ENCODE results near the gene DAZAP1. TPM values are rescaled to one million over a fixed set of nuclear protein-coding genes. Genes with fewer than 3 reads are reported as not detected.
A peak's percentile ranks its signal among the peaks of the same experiment; 100 is the strongest.

Gene DAZAP1
- total RNA-seq, 1 donor from 2014 or later: 27.1 TPM

- Histone ChIP-seq H3K4me3 (ENCODE audit: low read length in 3 of 3) (no peak overlapping the region), H3K27me3 (ENCODE audit: control insufficient read depth in 3 of 3, insufficient read depth in 3 of 3, low read length in 3 of 3) (no peaks in the 10 kb centered on the region), H3K4me1 (ENCODE audit: control insufficient read depth in 3 of 3, insufficient read depth in 3 of 3, low read length in 3 of 3) (peaks cover 4 to 9% (median 7%) of the 10 kb centered on the region in 3 donors), H3K27ac (ENCODE audit: low read depth, low read length) (no peak overlapping the region), H3K9me3 (ENCODE audit: control insufficient read depth in 3 of 3, low read length in 3 of 3) (no peaks in the 10 kb centered on the region), H3K9ac (ENCODE audit: low read depth in 1 of 3, low read length in 3 of 3) (no peak overlapping the region), H3K36me3 (ENCODE audit: control insufficient read depth in 3 of 3, insufficient read depth in 3 of 3, low read length in 3 of 3) (peaks cover 49 to 71% (median 61%) of the 10 kb centered on the region in 3 donors)
Measured at GRCh38 chr19:1366296-1366695, 41.1 kb upstream of the DAZAP1 start.

- no peak overlapping the region for H3K27ac ChIP-seq (ENCODE audit: low read depth, low read length)
- no peak overlapping the region for H3K4me3 ChIP-seq (ENCODE audit: low read length in 3 of 3)
- peaks cover 0 to under 1% (median 0%) of the 10 kb centered on the region in 3 donors for H3K4me1 ChIP-seq (ENCODE audit: control insufficient read depth in 3 of 3, insufficient read depth in 3 of 3, low read length in 3 of 3)
- H3K27me3 ChIP-seq (ENCODE audit: control insufficient read depth in 3 of 3, insufficient read depth in 3 of 3, low read length in 3 of 3): no peaks in the 10 kb centered on the region
- no peak overlapping the region for H3K9ac ChIP-seq (ENCODE audit: low read depth in 1 of 3, low read length in 3 of 3)
- H3K9me3 ChIP-seq (ENCODE audit: control insufficient read depth in 3 of 3, low read length in 3 of 3): no peaks in the 10 kb centered on the region
- H3K36me3 ChIP-seq (ENCODE audit: control insufficient read depth in 3 of 3, insufficient read depth in 3 of 3, low read length in 3 of 3): peaks cover 49 to 66% (median 61%) of the 10 kb centered on the region in 3 donors
Measured at GRCh38 chr19:1366899-1367870, 40.2 kb upstream of the DAZAP1 start.

DNA sequence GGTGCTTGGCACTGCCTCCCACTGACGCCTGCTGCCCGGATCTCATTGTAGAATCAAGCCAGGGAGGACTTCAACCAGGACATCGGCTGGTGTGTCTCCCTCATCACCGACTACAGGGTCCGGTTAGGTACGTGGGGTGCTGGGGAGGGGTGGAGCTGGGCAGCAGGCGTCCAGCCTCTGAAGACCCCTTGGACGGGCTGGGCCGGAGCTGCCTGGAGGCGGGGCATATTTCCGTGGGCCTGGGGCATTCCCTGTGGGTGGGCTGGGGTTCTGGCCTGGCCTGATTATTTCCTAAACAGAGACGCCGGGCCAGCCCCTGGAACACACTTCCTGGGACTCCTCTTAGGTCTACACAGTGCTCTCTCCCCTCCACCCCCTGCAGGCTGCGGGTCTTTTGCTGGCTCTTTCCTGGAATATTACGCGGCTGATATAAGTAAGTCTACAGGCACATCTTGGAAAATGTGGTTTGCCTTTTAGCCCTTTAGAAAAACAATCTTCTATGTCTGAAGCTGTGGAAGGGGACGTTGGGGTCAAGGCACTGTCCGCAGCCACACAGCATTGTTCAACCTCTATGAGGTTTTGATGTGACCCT is 38.1 kb upstream of the DAZAP1 start:
- Histone ChIP-seq H3K27ac (ENCODE audit: low read depth, low read length) (no peak overlapping the region), H3K36me3 (ENCODE audit: control insufficient read depth in 3 of 3, insufficient read depth in 3 of 3, low read length in 3 of 3) (peaks cover 41 to 55% (median 49%) of the 10 kb centered on the region in 3 donors), H3K4me3 (ENCODE audit: low read length in 3 of 3) (no peak overlapping the region), H3K9ac (ENCODE audit: low read depth in 1 of 3, low read length in 3 of 3) (no peak overlapping the region), H3K9me3 (ENCODE audit: control insufficient read depth in 3 of 3, low read length in 3 of 3) (no peaks in the 10 kb centered on the region), H3K4me1 (ENCODE audit: control insufficient read depth in 3 of 3, insufficient read depth in 3 of 3, low read length in 3 of 3) (peaks cover 2 to 11% (median 9%) of the 10 kb centered on the region in 3 donors), H3K27me3 (ENCODE audit: control insufficient read depth in 3 of 3, insufficient read depth in 3 of 3, low read length in 3 of 3) (no peaks in the 10 kb centered on the region)

DNA sequence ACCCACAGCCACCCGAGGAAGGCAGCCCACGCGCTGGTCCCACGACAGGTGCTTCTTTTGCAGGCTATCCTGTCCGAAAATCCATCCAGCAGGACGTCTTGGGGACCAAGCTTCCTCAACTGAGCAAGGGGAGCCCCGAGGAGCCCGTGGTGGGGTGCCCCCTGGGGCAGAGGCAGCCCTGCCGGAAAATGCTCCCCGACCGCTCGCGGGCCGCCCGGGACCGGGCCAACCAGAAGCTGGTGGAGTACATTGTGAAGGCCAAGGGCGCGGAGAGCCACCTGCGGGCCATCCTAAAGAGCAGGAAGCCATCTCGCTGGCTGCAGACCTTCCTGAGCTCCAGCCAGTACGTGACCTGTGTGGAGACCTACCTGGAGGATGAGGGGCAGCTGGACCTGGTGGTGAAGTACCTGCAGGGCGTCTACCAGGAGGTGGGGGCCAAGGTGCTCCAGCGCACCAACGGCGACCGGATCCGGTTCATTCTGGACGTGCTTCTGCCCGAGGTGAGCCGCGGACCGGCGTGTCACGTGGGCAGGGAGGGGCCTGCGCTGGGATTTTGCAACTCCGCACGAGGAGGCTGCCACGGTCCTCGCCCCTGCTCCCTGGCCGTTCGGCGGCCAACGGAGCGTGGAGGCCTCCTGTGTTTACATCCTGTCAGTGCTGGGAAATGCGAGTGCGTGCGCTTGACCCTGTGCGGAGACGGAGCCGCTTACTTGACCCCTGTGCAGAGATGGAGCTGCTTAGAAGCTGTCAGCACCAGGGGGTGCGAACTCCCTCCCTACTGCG is 36.6 kb upstream of the DAZAP1 start:
- Histone ChIP-seq H3K4me3 (ENCODE audit: low read length in 3 of 3) (no peak overlapping the region), H3K36me3 (ENCODE audit: control insufficient read depth in 3 of 3, insufficient read depth in 3 of 3, low read length in 3 of 3) (peaks cover 38 to 46% (median 44%) of the 10 kb centered on the region in 3 donors), H3K9me3 (ENCODE audit: control insufficient read depth in 3 of 3, low read length in 3 of 3) (no peaks in the 10 kb centered on the region), H3K27me3 (ENCODE audit: control insufficient read depth in 3 of 3, insufficient read depth in 3 of 3, low read length in 3 of 3) (no peaks in the 10 kb centered on the region), H3K27ac (ENCODE audit: low read depth, low read length) (no peak overlapping the region), H3K9ac (ENCODE audit: low read depth in 1 of 3, low read length in 3 of 3) (no peak overlapping the region), H3K4me1 (ENCODE audit: control insufficient read depth in 3 of 3, insufficient read depth in 3 of 3, low read length in 3 of 3) (peaks cover 2 to 11% (median 11%) of the 10 kb centered on the region in 3 donors)

DNA sequence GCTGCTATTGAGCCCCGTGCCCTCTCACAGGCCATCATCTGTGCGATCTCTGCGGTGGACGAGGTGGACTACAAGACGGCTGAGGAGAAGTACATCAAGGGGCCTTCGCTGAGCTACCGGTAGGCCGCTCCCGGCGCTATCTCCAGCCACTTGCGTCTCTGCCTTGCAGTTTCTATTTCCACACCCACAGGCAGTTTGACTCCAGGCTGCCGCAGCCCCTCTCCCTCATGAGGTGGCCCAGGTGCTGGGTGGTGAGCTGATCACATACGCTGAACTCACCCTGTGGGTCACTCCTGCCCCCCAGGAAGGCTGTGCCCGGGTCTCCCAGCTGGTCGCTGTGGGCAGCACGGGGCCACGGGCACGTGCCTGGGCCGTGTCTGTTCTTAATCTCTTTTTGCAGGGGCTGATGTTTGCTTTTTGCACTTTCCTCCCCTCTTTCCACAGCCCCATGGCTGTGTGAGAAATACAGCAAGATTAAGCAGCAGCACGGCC is 34.3 kb upstream of the DAZAP1 start:
- peaks cover 2 to 11% (median 11%) of the 10 kb centered on the region in 3 donors for H3K4me1 ChIP-seq (ENCODE audit: control insufficient read depth in 3 of 3, insufficient read depth in 3 of 3, low read length in 3 of 3)
- no peak overlapping the region for H3K4me3 ChIP-seq (ENCODE audit: low read length in 3 of 3)
- H3K36me3 ChIP-seq (ENCODE audit: control insufficient read depth in 3 of 3, insufficient read depth in 3 of 3, low read length in 3 of 3): peaks cover 37 to 42% (median 42%) of the 10 kb centered on the region in 3 donors
- no peaks in the 10 kb centered on the region for H3K27me3 ChIP-seq (ENCODE audit: control insufficient read depth in 3 of 3, insufficient read depth in 3 of 3, low read length in 3 of 3)
- H3K27ac ChIP-seq (ENCODE audit: low read depth, low read length): no peak overlapping the region
- peak overlapping the region in 1 of 3 donors; percentile 33 for H3K9ac ChIP-seq (ENCODE audit: low read depth in 1 of 3, low read length in 3 of 3)
- H3K9me3 ChIP-seq (ENCODE audit: control insufficient read depth in 3 of 3, low read length in 3 of 3): no peaks in the 10 kb centered on the region

- H3K4me3 ChIP-seq (ENCODE audit: low read length in 3 of 3): no peak overlapping the region
- H3K4me1 ChIP-seq (ENCODE audit: control insufficient read depth in 3 of 3, insufficient read depth in 3 of 3, low read length in 3 of 3): peaks cover 2 to 11% (median 11%) of the 10 kb centered on the region in 3 donors
- H3K9me3 ChIP-seq (ENCODE audit: control insufficient read depth in 3 of 3, low read length in 3 of 3): no peaks in the 10 kb centered on the region
- H3K27me3 ChIP-seq (ENCODE audit: control insufficient read depth in 3 of 3, insufficient read depth in 3 of 3, low read length in 3 of 3): no peaks in the 10 kb centered on the region
- peak overlapping the region; percentile 25 for H3K27ac ChIP-seq (ENCODE audit: low read depth, low read length)
- peak overlapping the region in 1 of 3 donors; percentile 25 for H3K9ac ChIP-seq (ENCODE audit: low read depth in 1 of 3, low read length in 3 of 3)
- peaks cover 37 to 39% (median 37%) of the 10 kb centered on the region in 3 donors for H3K36me3 ChIP-seq (ENCODE audit: control insufficient read depth in 3 of 3, insufficient read depth in 3 of 3, low read length in 3 of 3)
Measured at GRCh38 chr19:1373534-1374249, 33.7 kb upstream of the DAZAP1 start.

GRCh38 chr19:1374250-1374577 is 33.2 kb upstream of the DAZAP1 start:
- no peak overlapping the region for H3K9ac ChIP-seq (ENCODE audit: low read depth in 1 of 3, low read length in 3 of 3)
- no peaks in the 10 kb centered on the region for H3K27me3 ChIP-seq (ENCODE audit: control insufficient read depth in 3 of 3, insufficient read depth in 3 of 3, low read length in 3 of 3)
- peaks cover 2 to 11% (median 11%) of the 10 kb centered on the region in 3 donors for H3K4me1 ChIP-seq (ENCODE audit: control insufficient read depth in 3 of 3, insufficient read depth in 3 of 3, low read length in 3 of 3)
- H3K27ac ChIP-seq (ENCODE audit: low read depth, low read length): peak overlapping the region; percentile 25
- H3K9me3 ChIP-seq (ENCODE audit: control insufficient read depth in 3 of 3, low read length in 3 of 3): no peaks in the 10 kb centered on the region
- peaks cover 34 to 35% (median 35%) of the 10 kb centered on the region in 3 donors for H3K36me3 ChIP-seq (ENCODE audit: control insufficient read depth in 3 of 3, insufficient read depth in 3 of 3, low read length in 3 of 3)
- no peak overlapping the region for H3K4me3 ChIP-seq (ENCODE audit: low read length in 3 of 3)

DNA sequence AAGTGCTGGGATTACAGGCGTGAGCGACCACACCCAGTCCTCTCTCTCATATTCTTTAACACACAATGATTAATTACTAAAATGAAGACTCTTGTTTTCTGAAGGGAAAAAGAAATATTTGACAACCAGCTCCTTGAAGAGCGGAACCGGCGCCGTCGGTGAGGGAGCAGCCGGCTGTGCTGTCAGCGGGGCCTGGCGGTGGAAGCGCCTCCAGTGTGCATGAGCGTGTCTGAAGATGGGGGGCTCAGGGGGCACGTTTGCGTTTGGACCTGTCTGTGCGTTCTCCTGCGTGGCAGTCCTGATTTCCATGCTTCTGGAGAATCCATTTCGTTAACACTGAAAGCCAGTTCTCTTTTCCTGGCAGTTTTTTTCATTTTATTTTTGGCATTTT is 31.0 kb upstream of the DAZAP1 start:
- H3K4me3 ChIP-seq (ENCODE audit: low read length in 3 of 3): no peak overlapping the region
- peaks cover 16 to 19% (median 16%) of the 10 kb centered on the region in 3 donors for H3K36me3 ChIP-seq (ENCODE audit: control insufficient read depth in 3 of 3, insufficient read depth in 3 of 3, low read length in 3 of 3)
- peaks cover 4 to 14% (median 13%) of the 10 kb centered on the region in 3 donors for H3K4me1 ChIP-seq (ENCODE audit: control insufficient read depth in 3 of 3, insufficient read depth in 3 of 3, low read length in 3 of 3)
- H3K9me3 ChIP-seq (ENCODE audit: control insufficient read depth in 3 of 3, low read length in 3 of 3): no peaks in the 10 kb centered on the region
- no peak overlapping the region for H3K27ac ChIP-seq (ENCODE audit: low read depth, low read length)
- H3K9ac ChIP-seq (ENCODE audit: low read depth in 1 of 3, low read length in 3 of 3): no peak overlapping the region
- no peaks in the 10 kb centered on the region for H3K27me3 ChIP-seq (ENCODE audit: control insufficient read depth in 3 of 3, insufficient read depth in 3 of 3, low read length in 3 of 3)

All from skeletal muscle tissue (tissue), 4 donors.